ENCODE results near the gene RASSF6.
"Not testable (repeated sequence)": the region's sequence is repeated elsewhere in the genome, so short reads cannot be mapped to it uniquely, and the experiment has no call there.

The RASSF6 gene, protein sequence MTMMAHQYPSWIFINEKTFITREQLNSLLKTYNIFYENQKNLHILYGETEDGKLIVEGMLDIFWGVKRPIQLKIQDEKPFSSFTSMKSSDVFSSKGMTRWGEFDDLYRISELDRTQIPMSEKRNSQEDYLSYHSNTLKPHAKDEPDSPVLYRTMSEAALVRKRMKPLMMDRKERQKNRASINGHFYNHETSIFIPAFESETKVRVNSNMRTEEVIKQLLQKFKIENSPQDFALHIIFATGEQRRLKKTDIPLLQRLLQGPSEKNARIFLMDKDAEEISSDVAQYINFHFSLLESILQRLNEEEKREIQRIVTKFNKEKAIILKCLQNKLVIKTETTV

GRCh38 chr4:73620115-73620792, at the start of gene RASSF6:
RASSF6 (minus strand) TSS chr4:73620436; CDS start chr4:73611795, 8,641 bp downstream.
- DNase-seq = no peak

GRCh38 chr4:73669410-73670183, 49.4 kb upstream of the RASSF6 start:
- no peak for DNase-seq

- DNase-seq = no peak
Measured at GRCh38 chr4:73668782-73669201, 48.6 kb upstream of the RASSF6 start.

DNA sequence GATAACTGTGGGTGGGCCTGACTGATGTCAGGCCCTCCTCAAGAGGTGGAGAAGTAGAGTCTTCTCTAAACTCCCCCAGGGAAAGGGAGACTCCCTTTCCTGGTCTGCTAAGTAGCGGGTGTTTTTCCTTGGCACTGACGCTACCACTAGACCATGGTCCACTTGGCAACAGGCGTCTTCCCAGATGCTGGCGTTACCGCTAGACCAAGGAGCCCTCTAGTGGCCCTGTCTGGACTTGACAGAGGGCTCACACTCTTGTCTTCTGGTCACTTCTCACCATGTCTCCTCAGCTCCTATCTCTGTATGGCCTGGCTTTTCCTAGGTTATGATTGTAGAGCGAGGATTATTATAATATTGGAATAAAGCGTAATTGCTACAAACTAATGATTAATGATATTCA, 45.7 kb upstream of the RASSF6 start:
- not testable (repeated sequence) for DNase-seq

- DNase-seq = no peak
Measured at GRCh38 chr4:73664470-73664869, 44.2 kb upstream of the RASSF6 start.

GRCh38 chr4:73663576-73663975, 43.3 kb upstream of the RASSF6 start:
- DNase-seq = no peak

DNA sequence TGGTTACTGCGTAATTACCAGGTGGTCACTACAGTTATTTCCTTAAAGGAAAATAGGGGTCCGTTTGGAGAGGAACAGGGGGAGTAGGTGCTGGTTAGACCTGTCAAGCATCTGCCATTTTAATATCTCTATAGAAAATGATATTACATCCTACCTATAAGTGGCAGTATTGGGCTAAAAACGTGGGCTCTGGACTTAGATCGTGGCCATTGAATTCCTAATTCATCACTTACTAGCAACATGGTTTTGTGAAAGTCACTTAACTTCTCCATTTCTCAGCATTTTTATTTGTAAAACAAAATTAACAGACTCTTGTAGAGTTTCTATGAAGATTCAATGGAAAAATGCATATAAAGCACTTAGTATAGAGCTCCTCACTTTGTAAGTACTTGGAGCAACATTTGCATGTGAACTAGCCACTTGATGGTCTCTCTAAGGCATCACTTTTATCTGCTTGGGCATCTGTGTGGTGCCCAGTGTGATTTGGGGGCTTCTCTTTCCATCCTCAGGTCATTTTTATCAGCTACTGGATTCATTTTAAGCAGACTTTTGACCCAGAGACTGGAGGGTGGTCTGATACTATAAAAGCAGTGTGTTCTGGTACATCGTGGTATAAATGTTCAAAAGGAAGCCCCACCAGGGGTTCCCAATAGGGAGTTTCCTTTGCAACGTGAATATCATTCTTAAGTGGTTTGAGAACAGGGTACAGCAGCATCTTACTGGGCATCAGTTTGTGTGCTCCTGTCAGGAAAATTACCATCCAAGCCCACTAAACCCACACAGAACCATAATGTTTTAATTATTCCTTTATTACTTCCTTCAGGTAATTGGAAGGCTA, 42.7 kb upstream of the RASSF6 start:
- no peak for DNase-seq

DNA sequence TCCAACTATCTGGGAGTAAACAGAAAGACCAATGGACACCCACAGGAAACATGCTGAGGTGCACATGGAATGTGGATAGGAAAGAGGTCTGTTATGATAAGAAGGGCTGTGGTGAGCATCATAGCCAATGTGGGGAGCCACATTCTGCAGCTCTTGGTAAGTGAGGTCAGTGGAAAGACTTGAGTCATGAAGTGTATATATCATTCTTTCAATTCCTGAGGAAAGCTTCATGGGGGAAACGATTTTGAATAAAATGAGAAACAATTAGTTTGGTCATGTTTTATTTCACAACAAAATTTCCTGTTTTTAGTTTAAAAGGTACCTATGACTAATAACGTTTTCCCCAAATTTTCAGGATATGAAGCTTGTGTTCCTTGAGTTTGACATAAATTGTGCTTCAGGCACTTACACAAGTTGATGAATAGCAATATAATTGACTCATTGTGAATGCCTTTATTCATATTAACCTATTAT, 41.4 kb upstream of the RASSF6 start:
- no peak for DNase-seq

DNA sequence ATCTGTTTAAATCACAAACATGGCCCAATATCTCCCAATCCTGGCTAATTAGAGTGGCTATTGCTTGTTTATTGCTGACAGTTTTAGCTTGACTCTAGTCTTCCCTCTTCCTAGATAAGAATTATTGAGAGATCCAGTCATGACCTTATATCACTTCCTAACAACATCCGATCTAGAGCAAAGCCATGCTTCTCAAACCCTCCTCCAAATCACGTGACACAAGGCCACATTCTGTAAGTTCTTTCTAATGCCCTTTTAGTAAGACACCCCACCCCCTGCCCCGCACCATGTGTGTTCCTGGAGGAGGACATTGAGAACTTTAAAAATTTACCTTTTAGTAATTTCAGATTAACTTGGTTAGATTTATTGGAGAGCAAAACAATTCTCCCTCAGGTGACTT, 40.6 kb upstream of the RASSF6 start:
- DNase-seq = no peak

DNA sequence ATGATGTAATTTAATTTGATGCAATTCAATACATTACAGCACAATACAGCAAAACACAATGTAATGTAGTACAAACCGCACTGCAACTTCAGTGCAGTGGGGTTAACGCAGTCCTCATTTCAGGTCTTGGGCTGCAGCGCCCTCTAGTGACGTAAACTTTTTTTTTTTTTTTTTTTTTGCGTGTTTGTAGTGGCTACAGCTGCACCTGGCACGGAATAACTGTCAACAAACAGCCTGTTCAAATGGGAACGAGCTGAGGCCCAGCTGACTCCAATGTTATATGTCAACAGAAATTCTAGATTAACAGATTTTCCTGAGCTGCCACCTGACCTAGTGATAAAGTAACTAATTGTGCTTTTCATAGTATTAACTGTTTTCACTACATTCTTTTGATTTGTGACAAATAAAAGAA, 33.5 kb upstream of the RASSF6 start:
- DNase-seq = no peak

- no peak for DNase-seq
Measured at GRCh38 chr4:73650250-73650649, 30.0 kb upstream of the RASSF6 start.

DNA sequence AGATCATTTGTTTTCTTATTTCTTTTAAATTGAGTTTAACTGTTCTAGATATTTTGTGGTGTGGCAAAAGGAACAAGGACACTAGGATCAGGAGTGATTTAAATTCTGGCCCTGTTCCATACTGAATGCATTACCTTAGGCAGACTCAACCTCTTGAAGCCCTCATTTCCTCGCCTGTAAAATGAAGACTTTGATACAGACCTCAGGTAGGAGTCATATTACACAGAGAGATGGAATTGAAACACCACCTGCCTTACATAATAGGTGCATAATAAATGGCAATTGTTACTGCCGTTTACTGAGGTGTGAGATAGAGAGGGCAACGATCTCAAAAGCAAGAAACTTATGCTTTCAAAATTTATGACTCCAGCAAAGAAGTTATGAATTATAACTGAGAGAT, 28.2 kb upstream of the RASSF6 start:
- DNase-seq = no peak

DNA sequence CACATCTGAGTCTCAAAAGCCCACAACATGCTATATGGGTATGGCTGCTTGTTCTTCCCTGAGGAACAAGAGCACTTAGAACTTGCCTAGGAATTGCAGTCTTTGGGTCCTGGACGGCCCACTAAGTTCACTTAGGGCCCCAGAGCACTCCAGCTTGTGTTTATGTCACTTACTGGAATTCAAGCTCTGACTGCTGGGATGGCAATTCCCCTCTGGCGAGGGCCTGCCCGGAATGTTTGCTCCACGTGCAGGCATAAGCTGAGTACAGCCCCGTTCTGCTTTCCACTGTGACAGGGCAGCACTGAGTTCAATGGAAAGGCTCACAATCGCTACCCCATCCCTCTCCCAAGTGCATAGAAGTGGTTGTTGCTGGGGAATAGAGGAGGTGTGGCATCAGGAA, 25.9 kb upstream of the RASSF6 start:
- DNase-seq = no peak

DNA sequence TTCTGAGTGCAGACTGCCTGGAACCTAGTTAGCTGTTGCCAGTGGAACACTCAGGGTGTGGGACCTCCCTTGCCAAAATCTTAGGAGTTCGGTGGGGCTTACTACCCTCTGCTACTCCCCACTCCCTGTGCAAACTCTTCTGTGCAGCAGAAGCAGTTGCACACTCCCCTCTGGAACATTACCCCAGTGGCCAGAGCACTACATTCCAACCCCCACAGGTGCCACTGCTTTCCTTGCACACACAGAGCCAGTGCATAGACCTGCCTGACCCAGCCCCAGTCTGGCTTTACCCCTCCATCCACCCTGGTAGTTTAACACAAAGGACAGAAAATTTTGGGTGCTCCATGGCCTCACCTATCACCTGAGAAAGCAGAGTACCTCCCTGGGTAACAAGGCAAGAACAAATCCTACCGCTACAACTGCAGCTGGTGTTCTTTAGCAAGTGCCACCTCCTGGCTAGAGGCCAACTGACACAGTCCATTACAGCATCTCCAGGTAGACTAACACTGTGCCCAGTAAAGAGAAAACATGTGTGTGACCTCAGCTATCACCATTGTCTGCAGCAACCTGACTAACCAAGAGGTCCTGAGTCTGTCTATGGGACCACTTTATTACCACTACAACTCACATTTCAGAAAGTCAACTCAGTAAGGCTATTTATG, 11.5 kb upstream of the RASSF6 start:
- DNase-seq = no peak

GRCh38 chr4:73628834-73629233, 8.6 kb upstream of the RASSF6 start:
- not testable (repeated sequence) for DNase-seq

DNA sequence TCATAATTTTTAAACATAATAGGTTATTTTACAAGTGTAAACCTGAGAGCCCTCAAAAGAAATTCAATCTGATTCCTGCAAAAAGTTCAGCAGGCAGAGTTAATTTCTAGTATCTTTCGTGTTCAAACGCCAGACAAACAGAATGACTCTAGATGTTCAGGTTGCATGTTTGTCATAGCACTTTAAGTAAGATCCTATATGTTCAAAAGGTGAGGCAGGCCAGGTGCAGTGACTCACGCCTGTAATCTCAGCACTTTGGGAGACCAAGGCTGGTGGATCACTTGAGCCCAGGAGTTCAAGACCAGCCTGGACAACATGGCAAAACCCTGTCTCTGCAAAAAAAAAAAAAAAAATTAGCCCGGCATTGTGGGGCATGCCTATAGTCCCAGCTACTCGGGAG, 1.1 kb upstream of the RASSF6 start:
- no peak for DNase-seq

DNA sequence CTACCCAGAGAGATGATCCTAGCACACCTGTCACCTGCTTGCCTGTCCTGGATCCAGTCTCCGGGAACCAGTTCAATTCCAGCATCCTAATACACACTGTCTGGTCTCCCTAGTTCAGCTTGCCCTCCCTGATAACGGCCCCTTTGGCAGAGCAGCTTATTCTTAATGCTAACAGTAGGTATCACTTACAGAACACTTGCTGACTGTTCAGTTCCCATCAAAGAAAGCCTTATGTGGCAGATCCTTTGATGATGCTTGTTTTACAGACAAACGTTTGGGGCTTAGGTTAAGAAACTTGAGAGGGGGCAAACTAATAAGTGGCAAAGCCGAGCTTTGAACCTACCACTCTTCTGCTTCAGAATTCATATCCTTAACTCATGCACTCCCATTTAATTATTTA, 890 bp downstream of the RASSF6 start:
- no peak for DNase-seq

GRCh38 chr4:73617256-73617655, 3.0 kb downstream of the RASSF6 start:
- no peak for DNase-seq

DNA sequence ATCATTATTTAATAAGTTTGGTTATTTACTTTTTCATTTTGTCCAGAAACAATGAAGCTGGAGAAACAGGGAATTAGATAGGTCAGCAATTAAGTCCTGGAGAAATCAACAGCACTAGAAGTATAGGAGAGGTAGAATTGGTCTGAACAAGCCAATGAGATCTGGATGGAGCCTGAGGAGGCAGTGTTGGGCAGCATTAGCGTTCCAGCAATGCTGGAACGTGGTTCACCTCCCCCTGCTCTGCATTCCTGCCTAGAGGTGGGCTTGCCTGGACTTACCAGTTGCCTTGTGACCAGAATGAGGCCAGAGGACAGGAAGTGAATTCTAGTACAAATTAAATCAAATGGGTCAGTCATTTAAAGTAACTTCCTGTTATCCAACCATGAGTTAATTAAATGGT, 4.6 kb downstream of the RASSF6 start:
- no peak for DNase-seq

DNA sequence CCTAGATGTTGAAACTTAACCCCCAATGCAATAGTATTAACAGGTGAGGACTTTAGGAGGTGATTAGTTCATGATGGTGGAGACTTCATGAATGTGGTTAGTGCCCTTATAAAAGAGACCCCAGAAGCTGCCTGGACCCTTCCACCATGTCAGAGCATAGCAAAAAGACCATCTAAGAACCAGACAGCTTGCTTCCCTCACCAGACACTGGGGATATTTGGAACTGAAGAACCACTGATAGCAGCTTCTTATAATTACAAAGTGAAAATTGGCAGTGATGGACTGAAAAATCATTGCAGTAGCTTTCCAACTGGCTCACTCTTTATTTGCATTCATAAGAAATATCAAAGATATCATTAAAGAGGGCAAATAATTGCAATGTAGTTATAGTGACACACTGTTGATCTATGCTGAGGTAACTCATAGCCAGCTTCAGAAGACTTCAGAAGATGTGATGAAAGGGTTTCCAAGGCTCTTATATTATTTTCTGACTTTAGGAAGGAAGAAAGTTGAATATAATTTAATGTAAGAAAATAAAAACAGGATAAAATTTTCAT, 5.8 kb downstream of the RASSF6 start:
- DNase-seq = no peak

- DNase-seq = no peak
Measured at GRCh38 chr4:73613130-73613529, 7.1 kb downstream of the RASSF6 start.

GRCh38 chr4:73612032-73612431, 8.2 kb downstream of the RASSF6 start:
- no peak for DNase-seq
